Smooth muscle cell (in vitro differentiated cells): ENCODE results near the gene DNM2. TPM values are rescaled to one million over a fixed set of nuclear protein-coding genes. Genes with fewer than 3 reads are reported as not detected.

ENCODE experiments used
- DNase-seq: peaks from one replicate; lab custom pipeline; 2025; ENCODE audit not compliant: unreplicated experiment; lab: John Stamatoyannopoulos, UW
- H2AFZ ChIP-seq: fragments of 200-600 bp; sonication (generic); 2 replicates; pipeline ENCODE4 v1.6.0; 2016; ENCODE audit warnings: antibody characterized with exemption, low read depth, mild to moderate bottlenecking
- H3F3A ChIP-seq: fragments of 200-600 bp; sonication (generic); 2 replicates; pipeline ENCODE4 v1.6.0; 2017; ENCODE audit warnings: antibody characterized with exemption, low read depth
- H3K27ac ChIP-seq: fragments of 200-600 bp; sonication (generic); 2 replicates; pipeline ENCODE4 v1.5.1; 2016; ENCODE audit warnings: low read depth, mild to moderate bottlenecking
- H3K27me3 ChIP-seq: fragments of 200-600 bp; sonication (generic); 2 replicates; pipeline ENCODE4 v1.6.1; 2016; ENCODE audit warnings: low read depth, mild to moderate bottlenecking
- H3K36me3 ChIP-seq: fragments of 200-600 bp; sonication (generic); 2 replicates; pipeline ENCODE4 v1.5.1; 2016; ENCODE audit warnings: low read depth
- H3K4me1 ChIP-seq: fragments of 200-600 bp; sonication (generic); 2 replicates; pipeline ENCODE4 v1.5.1; 2016; ENCODE audit warnings: low read depth
- H3K4me2 ChIP-seq: fragments of 200-600 bp; sonication (generic); 2 replicates; pipeline ENCODE4 v1.6.0; 2016; ENCODE audit warnings: mild to moderate bottlenecking
- H3K4me3 ChIP-seq: fragments of 200-600 bp; sonication (generic); 2 replicates; pipeline ENCODE4 v1.5.1; 2016; ENCODE audit warnings: mild to moderate bottlenecking
- H3K79me2 ChIP-seq: fragments of 200-600 bp; sonication (generic); 2 replicates; pipeline ENCODE4 v1.6.0; 2016; ENCODE audit warnings: low read depth, mild to moderate bottlenecking
- H3K9ac ChIP-seq: fragments of 200-600 bp; sonication (generic); 2 replicates; pipeline ENCODE4 v1.6.0; 2016; ENCODE audit warnings: low read depth
- H3K9me3 ChIP-seq: fragments of 200-600 bp; sonication (generic); replicated peaks from 2 replicates; pipeline ENCODE4 v1.5.1; 2016; ENCODE audit warnings: low read depth
- H4K20me1 ChIP-seq: fragments of 200-600 bp; sonication (generic); 2 replicates; pipeline ENCODE4 v1.6.0; 2016; ENCODE audit warnings: low read depth
- WGBS: methylation state at CpG from one replicate; pipeline ENCODE4 v1.1.7; 2016; ENCODE audit warnings: low lambda C conversion rate; 5-methylcytosine and 5-hydroxymethylcytosine counted together
- polyA plus RNA-seq: library from polyadenylated mRNA; unstranded; fragments of >200 nt; fragmentation: Nextera tagmentation; extraction: Ambion mirVana; gene quantifications from 2 replicates; pipeline ENCODE4 v1.2.1, GENCODE V29; 2016
- total RNA-seq: library from RNA; depleted of rRNA; stranded (reverse); fragments of >200 nt; gene quantifications from 2 replicates; pipeline ENCODE4 v1.2.3, GENCODE V29; 2014
- TF ChIP-seq, protein P1 (sequence below): fragments of 200-600 bp; sonication (generic); IDR thresholded peaks from 2 replicates; pipeline ENCODE4 v1.5.1; 2017; ENCODE audit warnings: borderline replicate concordance, mild to moderate bottlenecking, antibody characterized with exemption; ENCODE audit not compliant: insufficient read depth, poor library complexity, severe bottlenecking

Gene DNM2
- total and polyA plus RNA-seq, 2 experiments from 2014 or later, result 65.1 to 93.2 TPM

GRCh38 chr19:10766049-10766623 is 48.3 kb downstream of the DNM2 start:
- no peak for DNase-seq
- Histone ChIP-seq H4K20me1 (peaks cover 72% of the 10 kb centered on the region), H3F3A (no peaks in the 10 kb centered on the region), H3K9ac (no peak overlapping the region), H2AFZ (no peak overlapping the region), H3K4me3 (no peak overlapping the region), H3K36me3 (no peaks in the 10 kb centered on the region), H3K27ac (no peak overlapping the region), H3K4me1 (peaks cover 3% of the 10 kb centered on the region), H3K79me2 (peaks cover 25% of the 10 kb centered on the region), H3K4me2 (no peak overlapping the region), H3K9me3 (no peaks in the 10 kb centered on the region), H3K27me3 (no peaks in the 10 kb centered on the region)
- WGBS, result 93% methylated on average over 9 of the region's 9 CpGs
- TF ChIP-seq, protein P1, sequence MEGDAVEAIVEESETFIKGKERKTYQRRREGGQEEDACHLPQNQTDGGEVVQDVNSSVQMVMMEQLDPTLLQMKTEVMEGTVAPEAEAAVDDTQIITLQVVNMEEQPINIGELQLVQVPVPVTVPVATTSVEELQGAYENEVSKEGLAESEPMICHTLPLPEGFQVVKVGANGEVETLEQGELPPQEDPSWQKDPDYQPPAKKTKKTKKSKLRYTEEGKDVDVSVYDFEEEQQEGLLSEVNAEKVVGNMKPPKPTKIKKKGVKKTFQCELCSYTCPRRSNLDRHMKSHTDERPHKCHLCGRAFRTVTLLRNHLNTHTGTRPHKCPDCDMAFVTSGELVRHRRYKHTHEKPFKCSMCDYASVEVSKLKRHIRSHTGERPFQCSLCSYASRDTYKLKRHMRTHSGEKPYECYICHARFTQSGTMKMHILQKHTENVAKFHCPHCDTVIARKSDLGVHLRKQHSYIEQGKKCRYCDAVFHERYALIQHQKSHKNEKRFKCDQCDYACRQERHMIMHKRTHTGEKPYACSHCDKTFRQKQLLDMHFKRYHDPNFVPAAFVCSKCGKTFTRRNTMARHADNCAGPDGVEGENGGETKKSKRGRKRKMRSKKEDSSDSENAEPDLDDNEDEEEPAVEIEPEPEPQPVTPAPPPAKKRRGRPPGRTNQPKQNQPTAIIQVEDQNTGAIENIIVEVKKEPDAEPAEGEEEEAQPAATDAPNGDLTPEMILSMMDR, result no peak

DNA sequence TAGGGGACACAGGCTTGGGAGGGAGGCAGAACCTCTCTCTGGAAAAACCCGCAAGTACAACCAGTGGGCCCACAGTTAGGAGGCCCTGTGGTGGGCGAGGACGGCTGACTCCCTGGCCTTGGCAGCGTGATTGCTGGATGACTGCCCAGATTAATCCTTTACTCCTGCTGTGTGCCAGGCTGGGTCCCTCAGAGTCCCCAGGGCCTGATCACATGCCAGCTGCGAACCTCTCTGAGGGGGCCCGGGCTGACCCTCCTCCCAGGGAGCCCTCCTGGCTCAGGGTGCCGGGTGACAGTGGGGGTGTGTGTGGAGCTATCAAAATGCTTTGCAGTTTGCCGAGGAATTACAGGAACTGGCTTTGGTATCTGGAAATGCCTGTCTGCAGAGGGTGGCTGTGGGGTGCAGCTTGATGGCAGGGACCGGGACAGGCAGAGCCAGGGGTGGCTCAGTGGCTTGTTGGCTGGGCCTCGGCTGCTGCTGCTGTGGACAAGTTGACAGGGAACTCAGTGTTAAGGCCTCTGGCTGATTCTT is 48.9 kb downstream of the DNM2 start:
- no peak for DNase-seq
- H4K20me1 ChIP-seq, result peaks cover 72% of the 10 kb centered on the region
- peaks cover 3% of the 10 kb centered on the region for H3K4me1 ChIP-seq
- H3K9me3 ChIP-seq, result no peaks in the 10 kb centered on the region
- no peak overlapping the region for H2AFZ ChIP-seq
- TF ChIP-seq, protein P1, result no peak
- H3K27me3 ChIP-seq, result no peaks in the 10 kb centered on the region
- H3K4me3 ChIP-seq, result no peak overlapping the region
- H3K36me3 ChIP-seq, result no peaks in the 10 kb centered on the region
- no peak overlapping the region for H3K4me2 ChIP-seq
- no peak overlapping the region for H3K9ac ChIP-seq
- H3K79me2 ChIP-seq, result peaks cover 29% of the 10 kb centered on the region
- 88% methylated on average over 10 of the region's 10 CpGs for WGBS
- no peak overlapping the region for H3K27ac ChIP-seq
- no peaks in the 10 kb centered on the region for H3F3A ChIP-seq

- H3K4me3 ChIP-seq, result no peak overlapping the region
- no peaks in the 10 kb centered on the region for H3K9me3 ChIP-seq
- no peak for DNase-seq
- H3K4me1 ChIP-seq, result peaks cover 3% of the 10 kb centered on the region
- H3K27me3 ChIP-seq, result no peaks in the 10 kb centered on the region
- H3K36me3 ChIP-seq, result no peaks in the 10 kb centered on the region
- 99% methylated on average over 10 of the region's 10 CpGs for WGBS
- no peaks in the 10 kb centered on the region for H3F3A ChIP-seq
- peaks cover 72% of the 10 kb centered on the region for H4K20me1 ChIP-seq
- no peak overlapping the region for H3K4me2 ChIP-seq
- H3K79me2 ChIP-seq, result peaks cover 29% of the 10 kb centered on the region
- H2AFZ ChIP-seq, result no peak overlapping the region
- H3K9ac ChIP-seq, result no peak overlapping the region
- no peak overlapping the region for H3K27ac ChIP-seq
- TF ChIP-seq, protein P1, result no peak
Measured at GRCh38 chr19:10767726-10768125, 49.8 kb downstream of the DNM2 start.

DNA sequence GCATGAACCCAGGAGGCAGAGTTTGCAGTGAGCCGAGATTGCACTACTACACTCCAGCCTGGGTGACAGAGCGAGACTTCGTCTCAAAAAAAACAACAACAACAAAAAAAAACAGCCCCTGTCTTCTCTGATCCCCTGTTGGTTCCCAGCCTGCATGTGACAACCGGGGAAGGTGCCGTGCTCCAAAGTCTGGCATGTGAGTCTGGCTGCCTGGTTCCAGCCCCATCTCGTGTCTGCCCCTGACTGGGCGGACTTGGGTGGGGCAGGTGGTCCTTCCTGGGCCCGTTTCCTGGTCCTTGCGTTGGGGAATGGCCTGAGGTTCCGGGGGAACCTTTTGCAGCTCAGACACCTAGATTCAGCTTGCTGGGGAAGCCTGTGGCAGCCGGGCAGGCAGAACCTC is 50.5 kb downstream of the DNM2 start:
- Histone ChIP-seq H3K4me2 (no peak overlapping the region), H3K9ac (no peak overlapping the region), H3K36me3 (no peaks in the 10 kb centered on the region), H3K4me1 (peaks cover 3% of the 10 kb centered on the region), H3K4me3 (no peak overlapping the region), H3K27me3 (no peaks in the 10 kb centered on the region), H3K79me2 (peaks cover 29% of the 10 kb centered on the region), H3F3A (no peaks in the 10 kb centered on the region), H2AFZ (no peak overlapping the region), H3K27ac (no peak overlapping the region), H3K9me3 (no peaks in the 10 kb centered on the region), H4K20me1 (peaks cover 67% of the 10 kb centered on the region)
- DNase-seq, result no peak
- TF ChIP-seq, protein P1, result no peak
- 95% methylated on average over 11 of the region's 11 CpGs for WGBS
